Activated naive CD4-positive, alpha-beta T cell treated with anti-CD3 and anti-CD28 coated beads, Interleukin-2, amount 50 U/mL, for 16 hours (primary cell): ENCODE data around the gene DACH1.
"Not testable (repeated sequence)": the region's sequence is repeated elsewhere in the genome, so short reads cannot be mapped to it uniquely, and the experiment has no call there.

Experiments
- DNase-seq: peaks from one replicate; pipeline ENCODE4 v3.0.0-alpha.2; 2020

Gene DACH1

DNA sequence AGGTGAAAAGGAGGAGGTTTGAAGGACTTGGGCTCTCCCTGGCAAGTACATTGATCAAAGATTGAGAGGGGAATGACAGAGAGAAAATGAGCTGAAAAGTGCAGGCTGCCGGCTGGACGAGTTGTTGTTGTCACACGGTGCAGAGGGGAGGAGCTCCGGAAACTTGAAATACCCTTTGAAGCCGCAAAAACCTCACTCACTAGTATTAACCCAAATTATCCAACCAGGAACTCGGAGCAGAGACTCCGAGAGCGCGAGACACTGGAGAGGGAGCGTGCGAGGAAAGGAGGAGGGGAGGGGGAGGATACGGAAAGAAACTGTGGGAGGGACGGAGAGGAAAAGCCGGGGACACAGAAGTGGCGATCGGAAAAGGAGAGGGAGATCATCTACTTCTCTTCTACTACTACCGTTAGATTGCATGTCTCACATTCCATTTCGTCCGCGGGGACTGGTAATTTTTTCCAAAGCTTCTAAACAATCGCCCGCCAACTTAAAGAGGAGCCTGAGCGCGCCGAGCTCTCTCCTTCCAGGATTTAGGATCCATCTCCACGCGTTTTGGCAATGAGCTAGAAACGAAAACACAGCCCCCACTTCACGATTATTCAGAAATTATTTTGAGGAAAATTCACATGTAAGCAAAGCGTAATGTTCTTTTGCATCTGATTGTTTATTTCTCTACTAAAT is at the start of gene DACH1:
DACH1 (minus strand) TSS at position 74 of the 684 bp plus-strand sequence.
- no peak for DNase-seq

DNA sequence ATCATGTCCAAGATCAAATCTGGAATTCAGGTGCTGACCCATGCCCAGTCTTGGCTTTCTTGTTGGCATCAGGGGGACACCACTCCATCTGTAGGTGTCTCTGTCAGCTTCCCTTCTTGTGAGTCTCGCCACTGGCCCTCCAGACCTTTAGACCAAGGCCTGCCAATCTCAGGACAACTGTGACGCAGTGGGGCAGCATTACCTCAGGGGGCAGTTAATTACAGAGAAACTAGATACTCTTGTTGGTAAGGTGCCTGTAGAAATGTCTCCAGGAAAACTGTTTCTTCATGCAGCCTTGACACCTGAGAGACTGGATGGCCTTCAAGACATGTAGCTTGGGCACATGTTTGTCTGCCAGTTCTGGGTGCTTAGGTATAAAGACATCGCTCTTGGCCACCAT is 46.7 kb upstream of the DACH1 start:
- no peak for DNase-seq

DNA sequence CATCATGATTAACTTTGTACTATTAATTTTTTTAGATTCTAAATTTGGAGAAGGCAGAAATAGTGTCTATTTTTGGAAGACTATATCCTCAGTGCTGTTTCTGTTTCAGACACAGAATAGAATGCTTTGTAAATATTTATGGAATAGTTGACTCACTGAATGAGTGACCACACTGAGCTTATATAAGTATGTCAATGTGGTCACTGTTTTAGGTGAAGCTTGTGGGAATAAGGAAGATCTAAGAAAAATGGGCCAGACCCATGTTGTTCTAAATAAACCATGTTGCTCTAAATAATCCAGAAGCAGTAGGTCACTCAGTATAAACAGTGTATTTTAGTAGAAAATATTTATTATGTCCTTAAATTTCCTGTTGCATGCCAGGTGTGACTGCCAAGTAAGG is 45.5 kb upstream of the DACH1 start:
- no peak for DNase-seq

DNA sequence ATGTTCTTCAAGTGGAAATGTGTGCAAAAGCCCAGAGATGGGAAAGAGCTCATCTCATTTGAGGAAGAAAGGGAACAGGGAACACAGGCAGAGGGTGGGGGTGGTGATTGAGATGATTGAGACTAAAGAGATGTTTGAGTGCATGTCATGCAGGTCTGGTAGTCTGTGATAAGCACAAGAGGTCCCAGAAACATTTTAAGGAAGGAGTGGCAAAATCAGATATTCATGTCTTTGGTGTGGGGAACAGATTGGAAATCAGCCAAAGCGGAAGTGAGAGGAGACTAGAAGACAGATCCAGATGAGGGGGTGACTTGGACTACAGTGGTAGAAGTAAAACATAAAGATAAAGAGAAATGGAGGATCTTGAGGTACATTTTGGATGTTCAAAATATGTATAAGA is 39.4 kb upstream of the DACH1 start:
- no peak for DNase-seq

DNA sequence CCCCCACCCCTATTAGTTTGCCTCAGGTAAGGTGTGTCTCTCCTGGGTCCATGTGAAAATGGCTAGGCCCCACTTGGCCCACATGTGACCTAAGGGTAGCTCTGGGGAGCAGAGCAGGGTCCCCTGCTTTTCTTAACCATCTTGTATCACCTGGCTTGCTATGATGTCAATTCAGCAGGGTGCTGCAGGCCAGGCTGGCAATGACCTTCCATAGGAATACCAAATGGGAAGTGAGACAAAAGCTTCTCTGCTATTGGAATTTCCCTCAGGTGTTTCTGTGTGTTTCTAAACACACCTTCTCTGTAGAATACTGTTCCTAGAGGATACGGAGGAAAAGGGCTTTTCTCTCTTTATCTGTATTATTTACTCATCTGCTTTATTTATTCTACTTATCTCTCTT is 35.7 kb upstream of the DACH1 start:
- no peak for DNase-seq

DNA sequence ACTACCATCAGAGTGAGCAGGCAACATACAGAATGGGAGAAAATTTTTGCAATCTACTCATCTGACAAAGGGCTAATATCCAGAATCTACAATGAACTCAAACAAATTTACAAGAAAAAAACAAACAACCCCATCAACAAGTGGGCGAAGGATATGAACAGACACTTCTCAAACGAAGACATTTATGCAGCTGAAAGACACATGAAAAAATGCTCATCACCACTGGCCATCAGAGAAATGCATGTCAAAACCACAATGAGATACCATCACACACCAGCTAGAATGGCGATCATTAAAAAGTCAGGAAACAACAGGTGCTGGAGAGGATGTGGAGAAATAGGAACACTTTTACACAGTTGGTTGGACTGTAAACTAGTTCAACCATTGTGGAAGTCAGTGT is 26.5 kb upstream of the DACH1 start:
- not testable (repeated sequence) for DNase-seq

DNA sequence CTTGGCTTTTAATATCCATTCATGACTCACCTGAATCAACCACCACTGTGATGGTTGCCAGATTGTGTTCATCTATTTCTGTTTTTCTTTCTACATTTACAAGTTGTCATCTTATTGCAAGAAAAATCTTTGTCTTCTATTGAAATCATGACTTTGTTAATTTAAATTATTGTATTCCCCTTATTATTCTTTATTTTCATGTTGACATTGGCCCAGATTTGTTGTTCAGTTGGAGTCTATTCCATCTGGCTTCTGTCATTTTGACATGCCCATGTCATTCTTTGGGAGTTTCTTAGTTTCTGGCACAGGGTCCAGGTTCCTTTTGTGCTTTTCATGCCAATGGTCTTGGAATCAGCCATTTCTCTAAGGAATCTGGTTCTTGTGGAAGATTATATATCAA is 19.9 kb upstream of the DACH1 start:
- DNase-seq, result no peak

DNA sequence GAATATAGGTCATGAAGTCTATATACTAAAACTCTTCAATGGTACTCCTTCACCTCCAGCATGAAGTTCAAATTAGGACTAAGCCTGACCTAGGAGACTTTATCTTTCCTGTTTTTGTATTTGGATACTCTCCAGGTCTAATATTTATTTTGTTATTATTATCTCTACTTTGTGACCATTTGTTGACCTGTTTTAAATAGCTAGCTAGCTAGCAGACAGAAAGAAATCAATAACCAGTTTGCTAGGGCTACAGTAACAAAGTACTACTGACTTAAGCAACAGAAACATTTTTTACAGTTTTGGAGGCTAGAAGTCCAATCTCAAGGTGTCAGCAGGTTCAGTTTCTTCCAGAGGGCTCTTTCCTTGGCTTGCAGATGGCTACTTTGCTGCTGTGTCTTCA is 15.1 kb upstream of the DACH1 start:
- DNase-seq, result no peak

DNA sequence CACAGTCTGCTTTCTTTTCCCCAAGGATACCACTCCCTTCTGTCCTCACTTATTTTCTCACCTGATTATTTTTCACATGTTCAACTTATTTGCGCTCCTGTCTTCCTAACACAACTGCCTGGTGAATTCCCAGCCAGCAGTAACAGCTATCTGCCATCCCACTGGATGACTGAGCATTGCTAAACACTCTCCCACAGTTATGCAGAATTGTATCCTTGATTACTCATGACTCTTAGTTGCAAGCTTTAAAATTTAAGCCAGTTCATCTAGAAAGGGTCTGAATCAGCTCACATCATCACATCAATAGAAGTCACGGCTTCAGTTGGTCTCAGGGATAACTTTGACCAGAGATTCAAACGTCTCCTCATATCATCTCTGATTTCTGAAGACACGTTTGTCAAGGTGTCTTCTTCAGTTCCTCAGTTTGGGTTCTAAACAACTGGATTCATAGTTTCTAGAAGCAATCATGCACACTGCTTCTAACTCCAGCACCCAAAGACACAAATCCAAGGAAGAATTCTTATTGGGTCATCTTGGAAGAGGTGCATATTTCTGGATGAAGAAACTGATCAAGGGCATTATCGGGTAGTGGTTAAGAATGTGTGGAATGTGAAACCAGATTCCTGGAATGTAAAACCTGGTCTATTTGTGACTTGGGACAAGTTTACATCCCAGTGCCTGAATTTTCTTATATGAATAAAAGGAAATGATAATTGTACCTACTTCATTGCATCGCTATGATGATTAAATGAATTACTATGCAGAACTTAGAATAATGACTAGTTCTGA is 13.9 kb upstream of the DACH1 start:
- no peak for DNase-seq

DNA sequence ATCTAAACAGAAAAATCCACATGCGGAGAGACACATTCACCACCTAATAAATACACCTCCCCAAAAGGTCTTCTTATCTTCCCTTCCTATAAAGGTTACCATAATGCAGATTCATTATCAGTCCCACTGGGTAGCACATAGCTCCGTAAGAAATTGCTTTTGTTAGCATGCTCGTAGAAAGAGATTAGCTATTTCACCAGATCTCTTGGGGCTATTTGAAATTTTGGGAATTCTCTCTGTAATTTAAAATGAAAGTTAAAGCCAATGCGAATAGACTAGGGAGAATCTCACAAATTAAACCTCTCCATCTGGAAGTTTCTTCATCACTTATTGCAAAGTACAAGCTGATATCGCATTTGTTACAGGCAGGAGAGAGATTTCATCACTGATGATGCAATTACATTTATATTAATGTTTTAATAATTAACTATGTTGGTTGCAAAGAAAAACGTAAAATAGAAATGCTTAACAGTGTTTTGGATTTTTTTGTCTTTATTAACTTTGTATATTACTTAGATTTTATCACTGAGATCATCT is 12.9 kb upstream of the DACH1 start:
- no peak for DNase-seq

DNA sequence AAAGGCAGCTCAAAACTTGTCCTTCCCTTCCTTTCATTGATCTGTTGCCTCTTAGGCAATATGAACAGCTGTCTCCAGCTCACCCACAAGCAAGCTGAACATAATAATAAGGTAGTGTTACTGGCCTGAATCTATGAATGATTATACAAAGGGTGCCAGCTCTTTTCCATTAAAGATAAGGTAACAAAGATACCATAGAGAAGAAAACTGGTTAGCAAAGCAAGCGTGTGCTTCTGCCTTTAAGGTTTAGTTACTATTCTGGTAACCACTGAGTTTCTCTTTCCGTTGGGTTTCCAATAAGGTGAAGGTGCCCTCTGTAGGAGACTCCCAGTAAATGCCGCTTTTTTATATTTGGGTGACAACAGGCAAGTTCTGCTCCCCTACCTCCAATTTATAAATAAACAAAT is 12.1 kb upstream of the DACH1 start:
- no peak for DNase-seq

DNA sequence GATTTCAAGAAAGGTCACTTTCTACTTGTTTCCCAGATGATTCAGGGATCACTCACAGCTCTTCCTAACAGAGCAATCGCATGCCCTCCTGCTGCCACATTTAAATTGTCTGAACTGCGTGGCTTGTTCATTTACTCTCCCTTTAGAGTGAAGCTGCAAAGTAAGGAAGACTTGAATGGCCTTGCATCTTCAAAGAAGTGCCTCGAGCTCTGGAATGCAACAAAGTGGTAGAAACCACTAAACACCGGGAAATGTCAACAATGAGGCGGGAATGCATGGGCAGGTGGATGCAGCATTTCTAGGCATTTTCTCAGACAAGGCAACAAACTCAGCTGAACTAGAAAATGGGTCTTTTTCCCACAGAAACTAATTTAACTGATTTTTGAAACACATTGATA is 10.3 kb upstream of the DACH1 start:
- DNase-seq, result no peak

DNA sequence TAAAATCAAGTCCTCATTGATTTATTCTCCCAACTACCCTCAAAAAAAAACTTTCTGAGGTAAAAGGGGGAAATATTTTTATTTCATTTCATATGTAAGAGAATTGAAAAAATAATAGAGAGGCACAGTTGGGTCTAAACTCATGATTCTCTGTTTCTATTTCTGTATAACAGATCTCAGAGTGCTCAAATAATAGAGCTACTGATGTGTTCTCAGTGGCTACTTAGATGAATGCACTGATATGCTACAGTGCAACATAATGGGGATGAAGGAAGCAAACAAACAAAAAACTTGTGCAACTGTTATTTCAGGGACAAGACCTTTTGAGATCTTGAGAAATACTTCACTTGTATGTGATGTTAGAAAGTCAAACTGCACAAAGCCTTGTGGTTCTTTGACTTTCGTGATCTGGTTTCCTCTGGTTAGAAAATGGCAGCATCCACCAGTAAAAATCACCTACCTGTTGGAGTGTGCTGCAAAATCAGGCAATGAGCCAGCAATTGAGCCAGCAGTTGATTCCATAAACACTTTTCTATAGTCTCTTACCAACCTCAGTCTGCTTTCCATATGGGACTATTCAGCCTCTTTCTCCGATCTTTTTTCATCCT is 9.7 kb upstream of the DACH1 start:
- no peak for DNase-seq

DNA sequence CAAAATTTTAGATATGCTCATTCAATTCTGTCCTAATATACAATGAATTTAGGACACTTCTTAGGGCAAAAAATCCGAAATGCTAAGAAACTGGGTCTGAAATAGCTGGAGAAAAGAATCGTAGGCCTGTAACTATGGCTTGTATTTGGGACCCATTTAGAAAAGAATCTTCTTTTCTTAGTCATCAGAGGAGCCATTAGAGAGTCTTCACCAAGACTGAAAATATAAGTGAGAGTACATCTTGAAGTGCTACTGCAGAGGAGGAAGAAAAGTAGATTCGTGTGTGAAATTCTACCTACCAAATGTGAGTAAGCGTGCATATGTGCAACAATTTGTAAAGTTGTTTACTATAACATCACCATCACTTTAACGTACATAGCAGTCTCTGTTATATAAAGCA is 8.8 kb upstream of the DACH1 start:
- DNase-seq, result no peak

DNA sequence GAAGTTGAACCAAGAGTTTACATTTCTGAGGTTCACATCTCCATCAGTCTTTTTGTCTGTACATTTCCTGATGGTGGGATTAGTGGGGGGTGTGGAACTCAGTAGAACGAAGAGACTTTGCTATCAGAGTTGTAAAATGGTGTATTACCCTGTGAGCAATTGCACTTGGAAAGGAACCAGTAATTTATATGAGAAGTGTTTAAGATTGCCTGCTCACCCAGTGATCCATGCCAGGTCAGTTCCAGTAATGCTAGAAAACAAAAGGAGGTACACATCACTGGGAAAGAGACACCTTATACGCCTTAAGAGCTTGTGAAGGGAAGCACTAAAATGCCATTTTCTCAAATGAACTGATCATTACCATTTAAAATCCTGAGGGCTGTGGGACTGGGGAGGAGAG is 7.5 kb upstream of the DACH1 start:
- DNase-seq, result no peak

DNA sequence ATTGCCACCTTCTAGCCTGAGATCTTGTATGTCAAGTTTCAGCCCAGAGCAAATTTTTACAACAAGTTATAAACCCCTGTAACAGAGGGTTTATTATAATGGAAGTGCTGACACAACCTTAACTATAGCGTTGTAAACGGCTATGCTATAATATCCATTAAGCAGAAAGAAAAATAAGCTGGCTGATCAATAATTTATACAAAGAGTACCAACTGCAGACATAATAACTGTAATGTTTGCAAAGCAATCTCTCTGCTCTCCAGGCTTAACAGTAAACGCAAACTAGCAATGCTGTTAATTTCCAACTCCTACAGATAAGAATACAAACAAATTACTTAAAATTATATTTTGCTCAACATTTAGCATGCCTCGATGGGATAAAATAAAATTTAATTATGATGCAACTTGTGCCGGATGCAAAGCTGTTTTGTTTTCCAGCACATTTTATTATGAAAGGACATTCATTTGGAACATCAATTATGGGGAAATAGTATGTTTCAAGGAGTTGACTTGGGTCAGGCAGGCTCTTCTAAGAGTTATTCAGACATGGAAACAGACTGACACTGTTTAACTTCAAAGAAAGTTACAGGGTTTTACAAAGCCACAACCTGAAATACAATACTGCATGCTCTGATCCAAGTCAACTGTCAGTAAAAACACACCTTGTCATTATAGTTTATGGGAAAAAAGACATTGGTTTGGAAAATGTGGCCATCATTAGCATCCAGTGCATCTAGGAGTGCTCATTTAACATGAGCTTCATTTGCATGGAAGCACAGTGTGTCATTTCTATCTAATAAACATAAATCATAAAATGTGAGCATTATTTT is 6.6 kb upstream of the DACH1 start:
- DNase-seq, result no peak

DNA sequence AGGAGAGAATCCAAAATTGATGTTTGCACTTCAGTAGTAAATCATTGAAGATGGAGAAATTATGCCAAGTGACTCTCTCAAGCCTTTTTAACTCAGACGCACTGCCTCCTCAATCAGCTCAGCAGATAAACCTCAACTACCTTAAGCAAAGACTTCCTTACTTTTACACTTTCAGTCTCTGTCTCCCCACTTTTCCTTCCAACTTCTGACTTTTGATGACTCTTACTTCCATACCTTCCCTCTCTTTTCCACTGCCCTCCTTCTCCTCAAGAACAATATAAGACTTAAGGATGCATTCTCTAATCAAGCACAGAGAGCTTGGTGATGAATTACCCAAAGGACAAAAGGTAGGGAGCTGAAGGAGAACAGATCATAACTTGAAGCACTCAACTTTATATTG is 4.8 kb upstream of the DACH1 start:
- no peak for DNase-seq

DNA sequence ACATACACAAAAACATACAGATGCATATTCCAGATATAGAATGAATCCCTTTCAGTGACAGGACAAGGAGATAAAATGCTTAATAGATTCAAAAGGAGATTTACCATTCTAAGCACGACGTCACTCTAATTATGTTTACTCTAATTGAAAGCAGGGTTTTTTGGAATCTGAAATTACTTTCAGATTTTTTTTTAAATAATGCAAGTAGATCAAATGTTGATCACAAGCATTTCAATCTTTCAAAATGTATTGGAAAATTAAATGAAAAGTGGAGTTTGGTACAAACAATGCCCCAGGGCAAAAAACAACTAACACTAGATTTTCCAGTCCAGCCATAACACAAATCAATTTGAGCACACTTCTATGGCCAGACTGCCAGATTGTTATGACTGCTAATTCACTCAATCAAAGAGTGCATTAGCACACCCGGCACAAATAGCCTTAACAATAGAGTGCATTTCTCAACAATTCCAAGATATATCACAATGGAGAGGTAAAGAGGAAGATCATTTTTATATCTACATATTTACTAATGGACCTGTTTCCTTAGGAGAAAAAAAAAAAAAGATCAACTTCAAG is 4.3 kb upstream of the DACH1 start:
- DNase-seq, result no peak

DNA sequence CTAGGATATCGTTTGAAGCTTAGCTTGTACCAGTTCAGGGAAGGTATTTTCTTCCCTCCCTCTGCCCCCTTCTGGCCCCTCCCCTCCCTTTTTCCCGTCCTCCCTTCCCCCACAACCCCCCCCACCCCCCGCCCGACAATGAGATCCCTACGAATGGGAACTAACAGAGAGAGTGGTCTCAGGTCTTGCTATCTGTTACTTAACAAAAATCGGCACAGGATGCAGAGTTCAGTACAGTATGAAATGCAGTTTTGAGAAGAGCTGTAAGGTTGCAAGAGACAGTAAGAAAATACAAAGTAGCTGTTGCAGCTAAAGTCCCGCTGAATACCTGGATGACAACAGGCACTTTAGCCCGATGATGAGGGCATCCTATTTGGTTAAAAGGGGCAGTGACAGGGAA is 3.1 kb upstream of the DACH1 start:
- DNase-seq, result no peak

DNA sequence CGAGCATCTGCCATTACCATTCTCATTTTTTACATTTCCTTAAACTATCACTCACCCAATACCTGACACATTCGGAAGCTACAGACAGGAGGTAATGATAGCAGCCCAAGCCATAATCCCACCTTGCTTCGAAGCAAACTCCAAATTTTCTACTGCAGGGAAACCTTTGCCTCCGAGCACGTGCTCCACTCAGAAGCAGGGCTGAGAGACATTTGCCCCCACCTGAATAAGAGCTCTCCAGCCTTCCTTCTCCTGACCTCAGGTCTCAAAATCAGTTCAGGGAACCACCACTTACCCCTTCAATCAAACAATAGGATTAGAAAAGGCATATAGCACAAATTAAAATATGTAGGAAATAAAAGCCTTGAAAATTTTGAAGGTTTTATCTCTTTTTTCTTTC is 2.3 kb upstream of the DACH1 start:
- DNase-seq, result no peak

DNA sequence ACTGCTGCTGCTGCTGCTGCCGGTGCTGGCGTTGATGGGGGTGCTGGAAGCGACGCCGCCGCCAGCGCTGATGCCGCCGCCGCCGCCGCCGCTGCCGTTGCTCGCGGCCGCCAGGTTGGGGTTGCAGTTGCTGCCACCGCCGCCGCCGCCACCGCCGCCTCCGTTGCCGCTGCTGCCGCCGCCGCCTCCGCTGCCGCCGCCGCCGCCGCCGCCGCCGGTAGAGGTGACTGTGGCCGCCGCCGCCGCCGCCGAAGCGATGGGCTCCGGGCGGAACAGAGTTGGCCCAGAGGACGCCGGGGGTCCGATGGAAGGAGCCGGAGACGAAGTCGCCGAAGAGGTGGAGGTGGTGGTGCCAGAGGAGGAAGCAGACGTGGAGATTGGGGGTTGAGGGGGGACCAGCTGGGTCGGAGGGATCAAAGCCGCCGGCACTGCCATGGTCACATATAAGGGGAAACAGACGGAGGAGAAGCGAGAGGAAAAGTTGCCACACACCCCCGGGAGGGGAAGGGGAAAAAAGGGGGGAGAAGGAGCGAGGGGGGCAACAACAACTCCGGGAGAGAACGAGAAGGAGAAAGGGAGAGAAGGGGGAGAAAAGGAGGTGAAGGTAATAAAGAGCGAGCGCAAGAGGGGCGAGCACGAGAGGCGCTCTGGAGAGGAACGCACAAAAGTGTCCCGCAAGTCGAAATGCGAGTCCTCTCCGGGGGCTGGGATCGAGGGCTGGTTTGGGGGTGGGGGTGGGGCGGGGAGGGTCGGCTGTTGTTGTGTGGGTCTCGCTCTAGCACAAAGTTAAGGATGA is 471 bp downstream of the DACH1 start:
- DNase-seq, result peak; percentile 17

DNA sequence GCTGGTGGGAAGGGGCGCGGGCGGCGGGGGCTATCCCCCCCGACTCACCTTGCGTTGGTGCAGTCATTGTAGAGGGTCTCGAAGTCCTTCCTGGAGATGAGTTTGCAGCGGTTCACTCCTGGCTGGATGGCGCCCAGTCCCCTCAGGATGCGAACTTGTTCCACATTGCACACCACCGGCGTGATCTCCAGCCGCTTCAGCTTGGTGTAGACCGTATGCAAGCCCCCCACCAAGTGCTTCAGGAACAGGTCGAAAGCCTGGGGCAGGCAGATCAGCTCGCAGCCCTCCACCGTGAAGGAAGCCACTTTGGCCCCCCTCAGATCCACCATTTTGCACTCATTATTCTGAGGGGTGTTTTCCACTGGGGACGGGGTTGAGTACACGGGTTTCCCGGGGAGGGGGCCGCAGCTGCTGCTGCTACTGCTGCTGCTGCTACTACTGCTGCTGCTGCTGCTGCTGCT is 1.1 kb downstream of the DACH1 start:
- no peak for DNase-seq
